Motor neuron (in vitro differentiated cells): ENCODE measurements around the gene TARBP1. TPM values are rescaled to one million over a fixed set of nuclear protein-coding genes. Genes with fewer than 3 reads are reported as not detected.
"Not testable (repeated sequence)": the region's sequence is repeated elsewhere in the genome, so short reads cannot be mapped to it uniquely, and the experiment has no call there.

Source experiments
- ATAC-seq, 8 experiments: fragments of 200-7000 bp; cut with Tn5 transposase; replicated peaks in 6 of 8; 2 replicates each; pipeline ENCODE4 v1.8.0; 2021; ENCODE audit warnings: mild to moderate bottlenecking in 8 of 8, moderate library complexity in 8 of 8
- H3K27ac ChIP-seq, 2 donors: fragments of 250-450 bp; sonication (Bioruptor Pico); 2 replicates each; pipeline ENCODE4 v1.9.0; 2021; ENCODE audit warnings: antibody characterized with exemption in 2 of 2, mild to moderate bottlenecking in 2 of 2, moderate library complexity in 1 of 2
- H3K4me1 ChIP-seq, 2 donors: fragments of 250-450 bp; sonication (Bioruptor Pico); replicated peaks in 1 of 2; 2 replicates each; pipeline ENCODE4 v1.6.1; 2021; ENCODE audit warnings: antibody characterized with exemption in 2 of 2, mild to moderate bottlenecking in 2 of 2, moderate library complexity in 1 of 2
- H3K4me3 ChIP-seq, 5 donors: fragments of 250-450 bp; sonication (Bioruptor Pico); 2 replicates each; pipeline ENCODE4 v1.9.0; 2021; ENCODE audit warnings: antibody characterized with exemption in 5 of 5, mild to moderate bottlenecking in 5 of 5, moderate library complexity in 4 of 5
- WGBS, 10 experiments: fragments of 450-650 bp; shearing (Covaris generic); methylation state at CpG; one replicate each; pipeline ENCODE4 v1.0.0; 2022; 5-methylcytosine and 5-hydroxymethylcytosine counted together
- in situ Hi-C, 9 experiments: fragments of 400-800 bp; cut with MboI; loops; one replicate each; pipeline ENCODE4 v1.15.0; 2021; ENCODE audit warnings: low sequenced_read_pairs in 9 of 9, low pct_unique_long_range_greater_than_20kb in 2 of 9; ENCODE audit not compliant: unreplicated experiment in 9 of 9
- total RNA-seq, 8 experiments: library from RNA; unstranded; fragments of 300-600 nt; gene quantifications; 2 replicates each; pipeline versions ENCODE4 v1.2.3 to v1.2.4, GENCODE V29; 2022

Gene TARBP1
- total RNA-seq, 8 experiments from 2014 or later, result 23.4 to 71.7 (median 42.6) TPM

DNA sequence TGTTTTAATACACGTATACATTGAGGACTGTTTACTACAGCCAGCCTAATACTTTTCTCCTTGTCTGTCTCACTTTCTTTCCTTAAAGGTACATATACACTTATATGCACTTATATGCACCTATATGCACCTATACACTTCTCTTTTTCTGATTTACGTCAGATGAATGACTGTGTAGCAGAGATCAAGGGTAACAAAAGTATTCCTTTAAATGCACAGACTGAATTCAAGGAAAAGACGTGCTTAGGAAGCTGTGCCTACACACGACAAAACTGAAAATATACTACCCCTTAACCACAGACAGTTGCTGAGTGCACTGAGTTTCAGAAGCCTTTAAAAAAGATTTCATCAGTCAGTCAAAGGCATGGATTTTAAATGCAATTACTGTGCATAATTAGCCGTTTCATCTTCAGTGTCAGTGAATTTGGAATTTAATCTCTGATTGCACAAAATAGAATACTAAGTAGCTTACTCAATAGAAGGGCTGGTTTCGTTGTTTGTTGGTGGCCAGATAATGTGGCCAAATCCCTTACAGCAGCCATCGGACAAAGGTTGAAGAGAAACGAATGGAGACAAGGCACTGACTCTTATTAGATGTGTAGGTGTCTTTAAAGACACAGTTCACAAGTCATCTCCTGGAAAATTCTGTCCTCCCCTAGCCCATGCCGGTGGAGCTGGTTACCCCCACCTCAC lies 38.3 kb upstream of the TARBP1 start:
- H3K4me3 ChIP-seq, result no peak overlapping the region
- H3K27ac ChIP-seq, result no peak overlapping the region
- WGBS, 10 experiments, result 51 to 100% (median 86%) methylated on average over 2 to 9 of the region's 9 CpGs; no CpG with 5 or more reads in 1 of the 10 experiments
- peaks cover 13 to 16% of the 10 kb centered on the region in 2 donors for H3K4me1 ChIP-seq
- in situ Hi-C loops, result no loop called here
- ATAC-seq, result no peak

DNA sequence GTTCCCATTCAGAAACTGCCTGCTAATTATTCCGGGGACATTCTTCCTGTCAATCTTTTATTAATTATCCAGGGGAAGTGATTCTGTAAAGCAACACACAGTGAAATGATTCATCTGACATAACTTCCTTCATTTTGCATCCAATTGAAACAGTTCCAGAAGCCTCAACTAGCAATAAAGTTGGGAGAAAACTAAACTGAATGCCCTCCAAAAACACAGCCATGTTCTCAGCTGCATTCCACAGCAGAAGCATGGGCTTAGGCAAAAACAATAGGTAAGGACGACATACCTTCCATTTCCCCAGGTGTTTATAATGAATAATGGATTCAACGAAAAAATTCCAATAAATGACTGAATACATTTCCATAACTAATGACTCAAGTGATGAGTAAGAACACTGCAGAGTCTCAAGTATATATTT lies 36.9 kb upstream of the TARBP1 start:
- Histone ChIP-seq H3K4me1 (peaks cover 13% of the 10 kb centered on the region in 2 donors), H3K4me3 (no peak overlapping the region), H3K27ac (no peak overlapping the region)
- WGBS, 10 experiments, result 0 to 80% (median 52%) methylated on average over 1 to 3 of the region's 3 CpGs
- in situ Hi-C loops, result no loop called here
- peak in 3 of 8 experiments; percentile 2 to 64 (median 48) for ATAC-seq

DNA sequence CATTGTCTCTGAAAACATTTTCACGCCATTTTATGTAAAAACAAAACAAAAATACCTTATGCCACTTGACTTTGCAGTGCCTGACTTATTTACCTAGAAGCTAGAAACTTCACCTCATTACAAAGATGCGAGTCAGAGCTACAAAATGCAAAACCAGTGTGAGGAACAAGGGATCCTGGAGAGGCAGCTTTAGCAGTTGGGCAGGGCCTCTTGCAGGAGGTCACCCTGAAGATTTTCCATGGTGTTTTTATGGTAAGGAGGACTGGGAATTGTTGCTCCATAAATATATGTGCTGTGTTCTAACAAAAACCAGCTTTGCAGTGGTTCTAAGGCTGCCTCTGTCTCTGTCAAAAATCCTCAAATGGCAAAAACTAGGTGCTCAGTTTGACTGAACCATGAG lies 36.4 kb upstream of the TARBP1 start:
- peak in 4 of 8 experiments; percentile 9 to 57 (median 40) for ATAC-seq
- Histone ChIP-seq H3K27ac (no peak overlapping the region), H3K4me1 (peaks cover 10 to 16% of the 10 kb centered on the region in 2 donors), H3K4me3 (no peak overlapping the region)
- 0 to 80% (median 36%) methylated on average over 1 to 2 of the region's 2 CpGs; no CpG with 5 or more reads in 1 of the 10 experiments for WGBS, 10 experiments
- in situ Hi-C loops, result no loop called here

DNA sequence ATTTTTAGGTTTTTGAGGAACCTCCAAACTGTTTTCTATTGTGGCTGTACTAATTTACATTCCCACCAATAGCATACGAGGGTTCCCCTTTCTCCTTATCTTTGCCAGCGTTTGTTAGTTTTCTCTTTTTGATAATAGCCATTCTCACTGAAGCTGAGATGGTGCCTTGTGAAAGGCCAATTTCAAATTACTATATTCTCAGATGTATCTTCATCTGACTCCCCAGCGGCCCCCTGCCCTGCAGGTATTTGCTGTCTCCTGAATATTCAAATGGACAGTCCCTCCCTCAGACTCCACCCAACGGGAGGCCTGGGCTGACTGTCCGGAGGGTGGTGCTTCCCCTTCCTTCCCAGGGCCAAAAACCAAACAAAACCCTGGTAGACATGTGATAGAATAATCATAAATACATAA lies 33.5 kb upstream of the TARBP1 start:
- no peak overlapping the region for H3K4me3 ChIP-seq
- peaks cover 23 to 32% of the 10 kb centered on the region in 2 donors for H3K4me1 ChIP-seq
- ATAC-seq, result peak in 3 of 8 experiments; percentile 66 to 89 (median 74)
- WGBS, 10 experiments, result 5 to 100% (median 53%) methylated on average over 1 to 5 of the region's 5 CpGs
- in situ Hi-C loops, result no loop called here
- no peak overlapping the region for H3K27ac ChIP-seq

DNA sequence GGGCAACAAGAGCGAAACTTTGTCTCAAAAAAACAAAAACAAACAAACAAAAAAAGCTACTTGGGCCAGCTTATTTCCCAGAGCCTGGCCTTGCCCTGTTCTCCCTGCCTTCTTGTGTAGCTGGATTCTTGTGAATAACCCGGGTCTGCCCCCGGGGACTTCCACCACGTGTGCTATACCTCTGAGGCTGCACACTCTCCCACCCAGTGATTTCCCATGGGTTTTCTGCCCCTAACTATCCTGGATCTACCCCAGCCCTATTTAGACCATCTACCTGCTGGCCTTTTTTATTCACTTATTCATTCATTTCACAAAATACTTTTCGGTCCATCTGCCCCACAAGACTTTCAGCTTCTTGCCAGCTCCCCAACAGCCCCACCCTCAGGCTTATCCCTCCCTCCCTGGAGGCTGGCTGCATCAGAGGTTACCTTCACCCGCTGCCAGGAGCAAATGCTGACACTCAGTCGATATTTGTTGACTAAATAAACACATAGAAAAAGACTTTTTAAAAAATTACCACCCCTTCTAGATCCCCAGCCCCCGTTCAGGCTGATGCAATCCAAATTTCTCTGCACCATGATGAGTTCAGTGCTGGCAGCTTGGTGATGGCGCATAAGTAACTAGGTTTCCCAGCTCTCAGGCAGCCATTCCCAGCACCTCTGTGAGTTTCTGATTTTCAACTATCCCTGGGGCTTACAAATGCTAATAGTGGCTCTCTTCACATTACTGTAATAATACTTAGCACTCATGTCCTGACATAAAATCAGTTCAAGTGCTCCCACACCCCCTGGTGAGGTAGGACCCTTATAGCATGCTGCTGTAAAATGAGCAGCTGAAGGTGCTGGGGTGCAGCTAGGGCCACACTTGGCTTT lies 30.7 kb upstream of the TARBP1 start:
- peak overlapping the region; percentile 75 to 89 for H3K27ac ChIP-seq
- ATAC-seq, result peak; percentile 63 to 95 (median 86)
- in situ Hi-C loops, result loop anchor here in 4 of 9 experiments (10.0 kb wide), 2 partner anchors 85 to 95 kb away; no protein-coding TSS in a partner anchor
- no peak overlapping the region for H3K4me3 ChIP-seq
- WGBS, 10 experiments, result 0 to 50% (median 38%) methylated on average over 1 to 7 of the region's 9 CpGs; no CpG with 5 or more reads in 3 of the 10 experiments
- peaks cover 16 to 22% of the 10 kb centered on the region in 2 donors for H3K4me1 ChIP-seq

DNA sequence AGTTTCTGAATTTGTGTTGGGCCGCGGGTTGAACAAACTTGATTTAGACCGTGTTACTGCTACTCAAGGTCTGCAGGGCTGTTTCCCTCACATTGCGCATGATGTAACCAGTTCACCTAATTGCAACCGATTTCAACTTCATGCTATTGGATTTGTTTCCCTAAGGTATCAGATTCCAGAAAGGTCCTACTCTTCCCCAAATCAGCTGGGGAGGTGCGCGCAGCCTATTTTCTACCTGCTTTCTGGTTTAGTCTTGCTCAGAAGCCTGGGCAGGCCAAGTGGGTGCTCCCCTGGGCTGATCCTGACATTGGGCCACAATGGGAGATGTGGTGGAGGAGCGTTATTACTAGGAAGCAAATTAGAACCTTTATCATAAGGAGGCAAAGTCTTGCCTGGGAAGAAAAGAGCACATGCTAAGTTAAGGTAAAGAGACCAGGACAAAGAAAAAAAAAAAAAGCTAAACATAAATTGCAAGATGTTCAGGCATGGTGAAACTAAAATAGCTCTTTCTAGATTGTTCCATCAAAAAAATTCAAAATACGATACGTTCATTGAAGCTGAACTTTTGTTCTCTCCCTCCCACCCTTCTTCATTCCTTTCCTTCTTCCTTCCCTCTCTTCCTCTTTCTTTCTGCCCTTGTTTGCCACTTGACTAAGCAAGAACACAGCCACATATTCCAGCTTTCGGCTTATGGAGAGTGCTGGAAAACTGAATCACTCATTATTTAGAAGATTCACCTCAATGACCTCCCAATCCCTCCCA lies 28.8 kb upstream of the TARBP1 start:
- in situ Hi-C loops, result loop anchor here in 4 of 9 experiments (10.0 kb wide), 2 partner anchors 87 to 97 kb away; no protein-coding TSS in a partner anchor
- Histone ChIP-seq H3K4me3 (no peak overlapping the region), H3K27ac (no peak overlapping the region), H3K4me1 (peaks cover 16 to 22% of the 10 kb centered on the region in 2 donors)
- WGBS, 10 experiments, result 85 to 100% (median 97%) methylated on average over 1 to 11 of the region's 11 CpGs
- no peak for ATAC-seq

DNA sequence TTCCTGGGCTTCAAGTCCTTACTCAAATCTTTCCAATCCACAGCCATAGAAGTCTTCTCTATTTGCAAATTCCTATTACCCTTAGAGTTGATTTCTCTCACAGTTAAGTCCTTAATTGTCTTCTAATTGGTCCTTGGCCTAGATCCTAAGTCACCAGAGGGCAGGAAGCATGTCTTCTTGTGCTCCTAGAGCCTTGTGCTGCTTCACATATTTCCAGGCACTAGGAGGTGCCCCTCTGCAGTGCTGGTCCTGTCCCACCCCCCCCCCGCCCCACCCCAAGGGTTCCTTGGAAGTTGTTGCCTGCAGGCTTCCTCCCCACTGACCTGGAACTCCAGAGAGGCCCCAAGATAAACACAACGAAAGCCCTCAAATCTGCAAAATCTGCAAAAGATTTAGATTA lies 28.1 kb upstream of the TARBP1 start:
- H3K27ac ChIP-seq, result no peak overlapping the region
- ATAC-seq, result no peak
- in situ Hi-C loops, result loop anchor here in 4 of 9 experiments (10.0 kb wide), 2 partner anchors 88 to 98 kb away; no protein-coding TSS in a partner anchor
- WGBS, 10 experiments, result 90 to 100% (median 100%) methylated on average over 1 of the region's 2 CpGs; no CpG with 5 or more reads in 5 of the 10 experiments
- peaks cover 13 to 21% of the 10 kb centered on the region in 2 donors for H3K4me1 ChIP-seq
- no peak overlapping the region for H3K4me3 ChIP-seq

DNA sequence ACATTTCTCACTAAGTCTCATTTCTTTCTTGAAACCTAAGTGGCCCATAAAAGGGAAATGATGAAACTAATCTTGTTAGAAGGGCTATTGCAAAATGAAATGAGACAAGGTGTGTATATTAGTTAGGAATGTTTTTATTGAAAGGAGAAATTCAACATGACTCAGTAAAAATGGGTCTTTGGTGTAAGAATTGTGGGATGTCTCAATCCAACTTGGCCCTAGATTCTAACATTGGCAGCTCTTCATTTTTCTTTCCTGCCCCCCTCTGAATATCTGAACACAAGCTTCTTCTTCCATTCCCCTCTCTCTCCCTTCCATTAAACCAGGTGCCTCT lies 26.8 kb upstream of the TARBP1 start:
- no peak for ATAC-seq
- H3K27ac ChIP-seq, result no peak overlapping the region
- H3K4me3 ChIP-seq, result no peak overlapping the region
- peaks cover 18 to 21% of the 10 kb centered on the region in 2 donors for H3K4me1 ChIP-seq
- in situ Hi-C loops, result loop anchor here in 4 of 9 experiments (10.0 kb wide), 2 partner anchors 89 to 99 kb away; no protein-coding TSS in a partner anchor

DNA sequence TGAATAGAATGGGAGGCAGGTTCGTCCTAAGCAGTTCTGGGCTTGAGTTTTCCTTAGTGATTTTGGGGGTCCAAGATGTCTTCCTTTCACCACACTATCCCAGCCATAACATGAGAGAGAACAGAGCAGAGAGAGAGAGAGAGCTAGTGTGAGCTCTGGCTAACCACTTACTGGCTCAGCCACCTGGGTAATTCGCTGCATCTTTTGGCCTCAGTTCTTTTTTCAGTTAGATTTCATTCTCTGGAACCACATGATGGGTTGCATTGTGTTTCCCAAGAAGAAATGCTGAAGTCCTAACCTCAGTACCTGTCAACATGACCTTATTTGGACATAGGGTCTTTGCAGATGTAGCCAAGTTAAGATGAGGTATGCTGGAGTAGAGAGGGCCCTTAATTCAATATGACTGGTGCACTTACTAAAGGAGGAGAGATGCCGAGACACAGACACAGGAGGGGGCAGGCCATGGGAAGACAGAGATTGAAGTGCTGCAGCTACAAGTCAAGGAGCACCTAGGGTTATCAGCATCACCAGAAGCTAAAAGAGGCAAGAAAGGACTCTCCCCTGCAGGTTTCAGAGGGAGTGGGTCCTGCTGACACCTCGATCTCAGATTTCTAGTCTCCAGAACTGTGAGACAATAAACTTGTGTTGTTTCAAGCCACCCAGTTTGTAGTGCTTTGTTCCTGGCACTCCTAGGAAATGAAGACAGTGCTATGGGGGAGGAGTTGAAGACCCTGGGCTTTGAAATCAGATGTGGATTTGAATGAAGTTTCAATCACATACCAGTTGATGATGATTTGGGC lies 26.2 kb upstream of the TARBP1 start:
- WGBS, 10 experiments, result 58 to 90% (median 86%) methylated on average over 1 to 4 of the region's 4 CpGs; no CpG with 5 or more reads in 2 of the 10 experiments

DNA sequence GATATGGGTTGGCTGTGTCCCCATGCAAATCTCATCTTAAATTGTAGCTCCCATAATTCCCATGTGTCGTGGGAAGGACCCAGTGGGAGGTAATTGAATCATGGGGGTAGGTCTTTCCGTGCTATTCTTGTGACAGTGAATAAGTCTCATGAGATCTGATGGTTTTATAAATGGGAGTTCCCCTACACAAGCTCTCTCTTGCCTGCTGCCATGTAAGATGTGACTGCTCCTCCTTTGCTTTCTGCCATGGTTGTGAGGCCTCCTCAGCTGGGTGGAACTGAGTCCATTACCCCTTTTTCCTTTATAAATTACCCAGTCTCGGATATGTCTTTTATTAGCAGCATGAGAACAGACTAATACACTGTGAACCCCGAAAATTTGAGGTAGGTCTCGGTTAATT lies 25.3 kb upstream of the TARBP1 start:
- not testable (repeated sequence) for ATAC-seq, H3K27ac ChIP-seq, H3K4me3 ChIP-seq
- H3K4me1 ChIP-seq, result peaks cover 13 to 21% of the 10 kb centered on the region in 2 donors
- WGBS, 10 experiments, result 50 to 100% (median 75%) methylated on average over 1 to 5 of the region's 5 CpGs; no CpG with 5 or more reads in 3 of the 10 experiments
- in situ Hi-C loops, result loop anchor here in 4 of 9 experiments (10.0 kb wide), 2 partner anchors 91 to 101 kb away; no protein-coding TSS in a partner anchor

More for the DNA sequence above, 26.2 kb upstream of the TARBP1 start:
- ATAC-seq, result no peak
- Histone ChIP-seq H3K4me3 (no peak overlapping the region), H3K4me1 (peaks cover 16 to 21% of the 10 kb centered on the region in 2 donors), H3K27ac (no peak overlapping the region)
- in situ Hi-C loops, result loop anchor here in 4 of 9 experiments (10.0 kb wide), 2 partner anchors 90 to 100 kb away; no protein-coding TSS in a partner anchor

DNA sequence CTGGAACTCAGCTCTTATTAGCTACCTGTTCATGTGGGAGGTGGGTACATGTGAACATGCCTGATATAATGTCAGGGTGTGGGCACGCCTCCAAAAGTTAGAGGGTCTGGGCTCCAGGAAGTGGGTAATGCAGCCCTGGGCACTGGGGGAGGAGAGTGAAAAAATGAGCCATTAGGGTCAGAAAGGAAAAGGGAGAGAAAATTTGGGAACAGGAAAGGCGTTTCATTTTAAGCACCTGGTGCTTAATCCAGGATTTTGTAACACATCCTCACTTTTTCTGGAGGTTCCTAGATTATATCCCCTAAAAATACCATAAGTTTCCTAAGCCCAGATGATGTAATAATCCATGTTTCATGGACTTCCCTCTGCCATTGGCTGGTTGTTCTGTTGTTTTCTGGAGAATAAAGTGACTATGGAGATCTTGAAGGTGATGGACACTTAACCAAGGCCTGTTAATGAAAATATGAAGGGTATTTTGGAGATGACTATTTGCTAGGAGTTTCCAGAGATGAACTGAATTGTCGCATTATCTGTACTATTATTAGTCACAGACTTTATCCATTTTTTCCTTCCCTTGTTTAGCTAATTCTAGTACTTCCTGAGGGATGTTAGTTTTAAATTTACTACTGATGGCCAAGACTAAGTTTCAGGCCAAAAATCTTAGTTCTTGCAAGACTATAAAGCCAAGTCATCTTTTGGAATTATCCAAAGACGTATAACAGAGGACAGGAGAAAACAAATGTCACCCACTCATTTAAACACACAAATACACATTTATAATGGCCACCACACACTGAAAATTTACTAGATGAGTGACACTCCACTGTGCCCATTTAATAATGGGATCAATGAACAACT lies 24.4 kb upstream of the TARBP1 start:
- Histone ChIP-seq H3K27ac (no peak overlapping the region), H3K4me1 (peaks cover 10 to 23% of the 10 kb centered on the region in 2 donors), H3K4me3 (no peak overlapping the region)
- WGBS, 10 experiments, result 63 to 100% (median 91%) methylated on average over 1 to 4 of the region's 4 CpGs; no CpG with 5 or more reads in 1 of the 10 experiments
- no peak for ATAC-seq
- in situ Hi-C loops, result loop anchor here in 4 of 9 experiments (10.0 kb wide), 2 partner anchors 91 to 101 kb away; no protein-coding TSS in a partner anchor
